Left renal cortex interstitium (tissue), 4 donors: Measurements from ENCODE around the gene UAP1. TPM values are rescaled to one million over a fixed set of nuclear protein-coding genes. Genes with fewer than 3 reads are reported as not detected.

ENCODE experiments used
- DNase-seq, 4 donors: peaks; one replicate each; pipeline ENCODE4 v3.0.0-alpha.2; 2013; ENCODE audit warnings: low read depth in 4 of 4, low spot score in 2 of 4, missing footprints in 1 of 4
- polyA plus RNA-seq, 4 donors: library from polyadenylated mRNA; unstranded; fragments of 120-200 nt; gene quantifications; one replicate each; pipeline ENCODE4 v1.2.1, GENCODE V29; 2013; ENCODE audit not compliant: insufficient read length in 4 of 4

UAP1 gene
- polyA plus RNA-seq, 4 donors = 31.8 to 38.4 (median 33.9) TPM

DNA sequence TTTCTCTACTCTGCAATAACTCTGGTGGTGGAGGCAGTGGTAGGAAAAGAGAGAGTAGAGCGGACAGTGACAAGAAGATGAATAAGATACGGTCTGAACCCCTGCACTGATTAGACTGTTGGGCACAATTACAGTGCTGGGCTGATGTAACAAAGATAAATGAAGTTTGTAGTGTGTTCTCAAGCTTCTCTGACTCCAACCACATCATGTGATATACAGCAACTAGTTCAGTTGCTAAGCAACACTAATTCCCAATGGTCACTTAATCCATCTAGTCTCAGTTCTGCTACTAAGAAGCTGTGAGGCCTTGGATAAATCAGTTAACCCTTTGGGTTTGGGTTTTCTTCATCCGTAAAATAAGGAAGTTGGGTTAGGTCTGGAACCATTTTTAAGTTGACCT, 88.1 kb downstream of the UAP1 start:
- no peak for DNase-seq

Other genes starting within 250 kb of the UAP1 start
- 1 to 10 TPM in 2 of 4 donors, under 1 TPM in 2; 0.37 to 5.3 (median 1.8) TPM for gene SPATA46, start 184.9 kb upstream of the UAP1 start, polyA plus RNA-seq
- 10 to 100 TPM; 13.2 to 25.8 (median 19.5) TPM for gene C1orf226, start 180.0 kb upstream of the UAP1 start, polyA plus RNA-seq
- under 1 TPM; 0.13 to 0.40 (median 0.14) TPM for gene SH2D1B, start 149.6 kb upstream of the UAP1 start, polyA plus RNA-seq
- 10 to 100 TPM; 34.5 to 42.6 (median 36.2) TPM for gene UHMK1, start 63.9 kb upstream of the UAP1 start, polyA plus RNA-seq
- 10 to 100 TPM; 17.4 to 25.2 (median 22.3) TPM for gene DDR2, start 70.7 kb downstream of the UAP1 start, polyA plus RNA-seq
- 10 to 100 TPM; 13.7 to 29.6 (median 19.8) TPM for gene HSD17B7, start 229.0 kb downstream of the UAP1 start, polyA plus RNA-seq